HEK293 (cell line): ENCODE measurements around the gene MARK2.

Experiments
- MYNN ChIP-seq: fragments of 450-650 bp; formaldehyde crosslinking; IDR thresholded peaks from 2 replicates; pipeline ENCODE4 v1.5.1; 2016; ENCODE audit warnings: missing biosample characterization, missing genetic modification characterization, borderline replicate concordance
- ZNF114 ChIP-seq: fragments of 450-650 bp; formaldehyde crosslinking; IDR thresholded peaks from 2 replicates; pipeline ENCODE4 v1.5.0; 2017; ENCODE audit warnings: missing biosample characterization, missing genetic modification characterization
- ZNF121 ChIP-seq: fragments of 450-650 bp; formaldehyde crosslinking; IDR thresholded peaks from 2 replicates; pipeline ENCODE4 v1.5.1; 2016; ENCODE audit warnings: missing biosample characterization, missing genetic modification characterization
- ZNF768 ChIP-seq: fragments of 450-650 bp; formaldehyde crosslinking; IDR thresholded peaks from 2 replicates; pipeline ENCODE4 v1.5.1; 2018; ENCODE audit warnings: missing biosample characterization, mild to moderate bottlenecking, missing genetic modification characterization
- ZNF785 ChIP-seq: fragments of 450-650 bp; formaldehyde crosslinking; IDR thresholded peaks from 2 replicates; pipeline ENCODE4 v1.5.1; 2016; ENCODE audit warnings: missing biosample characterization, missing genetic modification characterization
- TF ChIP-seq, protein P1 (sequence below): fragments of 450-650 bp; formaldehyde crosslinking; IDR thresholded peaks from 2 replicates; pipeline ENCODE4 v1.5.1; 2016; ENCODE audit warnings: missing biosample characterization, missing genetic modification characterization

DNA sequence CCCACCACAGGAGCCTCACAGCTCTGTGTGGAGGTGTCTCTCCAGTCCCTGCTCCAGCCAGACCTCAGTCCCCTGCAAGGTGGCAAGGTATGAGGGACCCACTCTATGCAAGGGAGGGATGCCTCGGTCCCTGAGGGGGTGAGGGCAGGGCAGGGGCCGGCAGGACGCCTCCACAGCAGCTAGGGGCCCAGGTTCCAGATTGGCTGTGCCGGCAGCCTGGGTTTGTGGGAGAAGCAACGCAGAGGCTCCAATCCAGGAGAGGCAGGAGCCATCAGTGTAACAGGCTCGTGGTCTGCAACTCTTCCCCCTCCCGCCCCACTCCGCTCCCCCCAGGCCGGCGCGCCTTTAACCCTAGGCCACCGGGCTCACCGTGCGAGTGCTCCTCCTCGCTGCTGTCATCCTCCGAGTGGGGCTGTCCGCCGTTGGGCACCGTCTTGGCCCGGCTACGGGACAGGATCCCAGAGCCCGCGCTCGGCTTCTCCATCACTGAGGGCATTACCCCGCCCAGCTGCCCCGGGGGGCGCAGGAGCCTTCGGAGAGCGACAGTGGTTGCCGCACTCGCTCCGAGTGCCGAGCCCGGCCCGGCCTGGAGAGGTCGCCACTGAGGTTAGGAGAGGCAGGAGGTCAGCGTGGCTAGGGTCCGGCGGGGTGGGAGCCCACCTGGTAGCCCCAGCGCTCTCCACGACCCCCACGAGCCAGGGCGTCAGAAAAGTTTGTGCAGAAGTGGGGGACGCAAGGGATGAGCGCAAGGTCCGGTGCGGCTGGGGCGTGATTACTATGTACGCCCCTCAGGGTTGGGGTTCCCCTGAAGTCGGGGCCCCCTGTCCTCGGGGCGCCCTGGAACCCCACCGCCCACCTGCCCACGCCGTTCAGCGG is 77.3 kb downstream of the MARK2 start:
- TF ChIP-seq, protein P1, sequence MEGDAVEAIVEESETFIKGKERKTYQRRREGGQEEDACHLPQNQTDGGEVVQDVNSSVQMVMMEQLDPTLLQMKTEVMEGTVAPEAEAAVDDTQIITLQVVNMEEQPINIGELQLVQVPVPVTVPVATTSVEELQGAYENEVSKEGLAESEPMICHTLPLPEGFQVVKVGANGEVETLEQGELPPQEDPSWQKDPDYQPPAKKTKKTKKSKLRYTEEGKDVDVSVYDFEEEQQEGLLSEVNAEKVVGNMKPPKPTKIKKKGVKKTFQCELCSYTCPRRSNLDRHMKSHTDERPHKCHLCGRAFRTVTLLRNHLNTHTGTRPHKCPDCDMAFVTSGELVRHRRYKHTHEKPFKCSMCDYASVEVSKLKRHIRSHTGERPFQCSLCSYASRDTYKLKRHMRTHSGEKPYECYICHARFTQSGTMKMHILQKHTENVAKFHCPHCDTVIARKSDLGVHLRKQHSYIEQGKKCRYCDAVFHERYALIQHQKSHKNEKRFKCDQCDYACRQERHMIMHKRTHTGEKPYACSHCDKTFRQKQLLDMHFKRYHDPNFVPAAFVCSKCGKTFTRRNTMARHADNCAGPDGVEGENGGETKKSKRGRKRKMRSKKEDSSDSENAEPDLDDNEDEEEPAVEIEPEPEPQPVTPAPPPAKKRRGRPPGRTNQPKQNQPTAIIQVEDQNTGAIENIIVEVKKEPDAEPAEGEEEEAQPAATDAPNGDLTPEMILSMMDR = peak; percentile 91
- TF ChIP-seq ZNF785 (no peak), ZNF121 (tag by site-specific recombination) (no peak), ZNF114 (tag by site-specific recombination) (no peak), MYNN (no peak), ZNF768 (tag by site-specific recombination) (no peak)
